Tibial nerve (tissue), 4 donors: ENCODE data around the gene WSB2. TPM values are rescaled to one million over a fixed set of nuclear protein-coding genes. Genes with fewer than 3 reads are reported as not detected.
A peak's percentile ranks its signal among the peaks of the same experiment; 100 is the strongest.

Source experiments
- DNase-seq, 2 donors: peaks; one replicate each; pipeline ENCODE4 v3.0.0-alpha.2; 2019; ENCODE audit warnings: low spot score in 2 of 2
- H3K27ac ChIP-seq, 4 donors: fragments of 200-600 bp; sonication (generic) in 3 of 4; one replicate each; pipeline ENCODE4 v1.5.1; 2017 to 2019; ENCODE audit warnings: mild to moderate bottlenecking in 1 of 4
- H3K27me3 ChIP-seq, 2 donors: fragments of 200-600 bp; sonication (generic) in 1 of 2; one replicate each; pipeline versions ENCODE4 v1.5.1 to v1.6.0; 2017 to 2019
- H3K36me3 ChIP-seq, 3 donors: fragments of 200-600 bp; sonication (generic); one replicate each; pipeline ENCODE4 v1.5.1; 2018 to 2019
- H3K4me1 ChIP-seq, 4 donors: fragments of 200-600 bp; sonication (generic) in 3 of 4; one replicate each; pipeline ENCODE4 v1.5.1; 2017 to 2019
- H3K4me3 ChIP-seq, 4 donors: fragments of 200-600 bp; sonication (generic) in 3 of 4; one replicate each; pipeline ENCODE4 v1.5.1; 2017 to 2019; ENCODE audit warnings: mild to moderate bottlenecking in 1 of 4, moderate library complexity in 1 of 4
- H3K9me3 ChIP-seq, 4 donors: fragments of 200-600 bp; sonication (generic) in 3 of 4; one replicate each; pipeline ENCODE4 v1.5.1; 2017 to 2019
- EP300 ChIP-seq, 2 donors: sonication (generic); formaldehyde crosslinking; IDR thresholded peaks; one replicate each; pipeline ENCODE4 v1.6.1; 2017; ENCODE audit warnings: antibody characterized with exemption in 2 of 2, mild to moderate bottlenecking in 1 of 2
- POLR2A ChIP-seq, 2 donors: fragments of 450-650 bp; IDR thresholded peaks; one replicate each; pipeline ENCODE4 v1.6.1; 2017; ENCODE audit warnings: antibody characterized with exemption in 2 of 2, mild to moderate bottlenecking in 2 of 2, moderate library complexity in 2 of 2
- WGBS, 2 donors: methylation state at CpG; one replicate each; pipeline ENCODE4 v1.1.5; 2018; 5-methylcytosine and 5-hydroxymethylcytosine counted together
- total RNA-seq, 4 donors: library from RNA; depleted of rRNA; stranded (reverse); fragments of >200 nt; gene quantifications; one replicate each; pipeline ENCODE4 v1.1.0, GENCODE V29; 2016
- TF ChIP-seq, protein P1 (sequence below), 5 experiments: fragments of 200-600 bp in 3 of 5; fragments of 450-650 bp in 2 of 5; sonication (generic) in 3 of 5; IDR thresholded peaks; one replicate each; pipeline ENCODE4 v1.5.1; 2016 to 2019; ENCODE audit warnings: antibody characterized with exemption in 5 of 5, mild to moderate bottlenecking in 3 of 5, moderate library complexity in 2 of 5

WSB2 gene
- total RNA-seq, 4 donors from 2014 or later, result 39.8 to 66.9 (median 48.0) TPM

DNA sequence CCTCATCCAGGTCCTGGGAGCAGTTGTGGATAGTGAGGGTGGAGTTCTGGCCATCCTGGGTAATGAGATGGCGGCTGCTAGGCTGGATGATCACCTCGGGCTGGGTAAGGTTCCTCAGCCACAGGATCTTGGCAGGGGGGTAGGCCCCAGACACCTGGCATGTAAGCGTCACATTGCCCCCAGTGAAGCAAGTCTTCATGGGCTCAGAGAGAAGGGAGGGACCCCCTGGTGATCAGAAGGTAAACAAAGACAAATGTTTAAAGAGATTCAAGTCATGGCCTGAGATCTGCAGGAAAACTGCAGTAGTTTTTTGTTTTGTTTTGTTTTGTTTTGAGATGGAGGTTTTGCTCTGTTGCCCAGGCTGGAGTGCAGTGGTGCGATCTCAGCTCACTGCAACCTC, 12.8 kb upstream of the WSB2 start:
- Histone ChIP-seq H3K9me3 (peaks cover 0 to 3% (median 0%) of the 10 kb centered on the region in 4 donors), H3K4me1 (no peaks in the 10 kb centered on the region), H3K4me3 (no peak overlapping the region), H3K27me3 (no peaks in the 10 kb centered on the region), H3K27ac (peak overlapping the region in 1 of 4 donors; percentile 16), H3K36me3 (peaks cover 0 to 65% (median 0%) of the 10 kb centered on the region in 3 donors)
- 81 to 83% methylated on average over 4 of the region's 4 CpGs for WGBS, 2 donors
- TF ChIP-seq POLR2A (IDR thresholded peaks at IDR 0.05), result no peak
- TF ChIP-seq, protein P1, sequence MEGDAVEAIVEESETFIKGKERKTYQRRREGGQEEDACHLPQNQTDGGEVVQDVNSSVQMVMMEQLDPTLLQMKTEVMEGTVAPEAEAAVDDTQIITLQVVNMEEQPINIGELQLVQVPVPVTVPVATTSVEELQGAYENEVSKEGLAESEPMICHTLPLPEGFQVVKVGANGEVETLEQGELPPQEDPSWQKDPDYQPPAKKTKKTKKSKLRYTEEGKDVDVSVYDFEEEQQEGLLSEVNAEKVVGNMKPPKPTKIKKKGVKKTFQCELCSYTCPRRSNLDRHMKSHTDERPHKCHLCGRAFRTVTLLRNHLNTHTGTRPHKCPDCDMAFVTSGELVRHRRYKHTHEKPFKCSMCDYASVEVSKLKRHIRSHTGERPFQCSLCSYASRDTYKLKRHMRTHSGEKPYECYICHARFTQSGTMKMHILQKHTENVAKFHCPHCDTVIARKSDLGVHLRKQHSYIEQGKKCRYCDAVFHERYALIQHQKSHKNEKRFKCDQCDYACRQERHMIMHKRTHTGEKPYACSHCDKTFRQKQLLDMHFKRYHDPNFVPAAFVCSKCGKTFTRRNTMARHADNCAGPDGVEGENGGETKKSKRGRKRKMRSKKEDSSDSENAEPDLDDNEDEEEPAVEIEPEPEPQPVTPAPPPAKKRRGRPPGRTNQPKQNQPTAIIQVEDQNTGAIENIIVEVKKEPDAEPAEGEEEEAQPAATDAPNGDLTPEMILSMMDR (IDR thresholded peaks at IDR 0.05), result no peak
- no peak for TF ChIP-seq EP300 (IDR thresholded peaks at IDR 0.05)
- no peak for DNase-seq

DNA sequence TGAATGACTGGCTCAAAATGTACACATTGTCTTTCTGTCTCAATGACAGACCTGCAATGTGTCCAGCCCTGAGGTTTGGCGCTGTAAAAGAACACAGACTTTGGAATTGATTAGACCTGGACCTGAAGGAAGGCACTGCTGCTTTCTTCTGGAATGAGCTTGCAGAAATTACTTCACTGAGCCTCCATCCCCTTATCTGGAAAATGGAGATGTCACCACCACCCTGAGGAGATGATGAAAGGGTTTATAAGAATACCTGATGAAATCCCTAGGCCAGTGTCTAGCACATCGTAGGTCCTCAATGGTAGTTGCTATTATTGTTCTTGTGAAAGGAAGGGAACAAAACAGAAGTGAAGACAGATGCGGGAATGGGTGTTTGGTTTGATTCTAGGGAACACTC, 9.7 kb upstream of the WSB2 start:
- 93 to 94% methylated on average over 3 of the region's 3 CpGs for WGBS, 2 donors
- DNase-seq, result no peak
- Histone ChIP-seq H3K27ac (no peak overlapping the region), H3K4me1 (no peaks in the 10 kb centered on the region), H3K9me3 (no peaks in the 10 kb centered on the region), H3K27me3 (no peaks in the 10 kb centered on the region), H3K4me3 (no peak overlapping the region), H3K36me3 (peaks cover 0 to 43% (median 0%) of the 10 kb centered on the region in 3 donors)
- TF ChIP-seq, protein P1 (IDR thresholded peaks at IDR 0.05), result no peak
- TF ChIP-seq EP300 (IDR thresholded peaks at IDR 0.05), result no peak
- no peak for TF ChIP-seq POLR2A (IDR thresholded peaks at IDR 0.05)

- no peak overlapping the region for H3K27ac ChIP-seq
- WGBS, 2 donors, result 80 to 86% methylated on average over 2 of the region's 2 CpGs
Observed at GRCh38 chr12:118068445-118068844, 7.5 kb upstream of the WSB2 start.

GRCh38 chr12:118065380-118065779, 4.4 kb upstream of the WSB2 start:
- Histone ChIP-seq H3K27ac (no peak overlapping the region), H3K36me3 (peaks cover 0 to 7% (median 3%) of the 10 kb centered on the region in 3 donors), H3K27me3 (no peaks in the 10 kb centered on the region), H3K9me3 (no peaks in the 10 kb centered on the region), H3K4me1 (peaks cover 0 to 25% (median 5%) of the 10 kb centered on the region in 4 donors), H3K4me3 (no peak overlapping the region)
- 54 to 59% methylated on average over 1 of the region's 1 CpG for WGBS, 2 donors
- no peak for DNase-seq
- TF ChIP-seq POLR2A (IDR thresholded peaks at IDR 0.05) (no peak), EP300 (IDR thresholded peaks at IDR 0.05) (no peak)
- TF ChIP-seq, protein P1 (IDR thresholded peaks at IDR 0.05), result no peak

More at GRCh38 chr12:118068445-118068844, 7.5 kb upstream of the WSB2 start:
- no peak for DNase-seq
- no peaks in the 10 kb centered on the region for H3K9me3 ChIP-seq
- no peak overlapping the region for H3K4me3 ChIP-seq
- H3K27me3 ChIP-seq, result no peaks in the 10 kb centered on the region
- peaks cover 0 to 36% (median 3%) of the 10 kb centered on the region in 3 donors for H3K36me3 ChIP-seq
- no peak for TF ChIP-seq POLR2A (IDR thresholded peaks at IDR 0.05)
- TF ChIP-seq, protein P1 (IDR thresholded peaks at IDR 0.05), result no peak
- no peak for TF ChIP-seq EP300 (IDR thresholded peaks at IDR 0.05)
- peaks cover 0 to 16% (median 2%) of the 10 kb centered on the region in 4 donors for H3K4me1 ChIP-seq

DNA sequence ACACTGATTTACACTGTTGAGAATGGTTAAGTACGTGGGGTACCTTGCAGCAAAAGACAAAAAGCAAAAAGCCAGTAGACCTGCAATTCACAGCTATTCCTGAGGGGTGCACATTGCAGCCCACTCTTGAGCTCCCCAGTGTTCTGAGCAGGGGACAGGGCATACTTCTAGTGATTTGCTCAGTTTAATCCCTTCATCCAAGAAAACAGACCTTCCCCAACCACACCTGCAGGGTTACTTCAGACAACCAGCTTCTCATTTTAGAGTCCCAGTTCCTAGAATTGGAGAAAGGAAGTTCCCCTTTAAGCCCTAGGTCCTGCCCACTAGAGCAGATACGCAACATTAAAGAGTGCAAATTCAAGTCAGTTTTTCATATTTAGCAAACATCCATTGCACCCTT, 3.6 kb upstream of the WSB2 start:
- H3K4me3 ChIP-seq, result no peak overlapping the region
- WGBS, 2 donors, result 29 to 39% methylated on average over 2 of the region's 2 CpGs

More for the DNA sequence above, 3.6 kb upstream of the WSB2 start:
- no peaks in the 10 kb centered on the region for H3K9me3 ChIP-seq
- peaks cover 0 to 30% (median 10%) of the 10 kb centered on the region in 4 donors for H3K4me1 ChIP-seq
- H3K36me3 ChIP-seq, result peaks cover 0 to 5% (median 3%) of the 10 kb centered on the region in 3 donors
- no peak for DNase-seq
- H3K27ac ChIP-seq, result peak overlapping the region in 2 of 4 donors; percentile 23 to 24
- no peaks in the 10 kb centered on the region for H3K27me3 ChIP-seq
- TF ChIP-seq POLR2A (IDR thresholded peaks at IDR 0.05), result no peak
- TF ChIP-seq, protein P1 (IDR thresholded peaks at IDR 0.05), result peak in 1 of 5 experiments; percentile 2
- no peak for TF ChIP-seq EP300 (IDR thresholded peaks at IDR 0.05)
